Keratinocyte (primary cell): ENCODE results near the gene HOXA10.

Experiments
- EZH2 ChIP-seq: IDR thresholded peaks from one replicate; pipeline ENCODE4 v1.6.1; 2012; ENCODE audit warnings: inconsistent platforms, mild to moderate bottlenecking, low read length, moderate library complexity
- TF ChIP-seq, protein P1 (sequence below), 3 experiments: IDR thresholded peaks in 1 of 3; conservative IDR thresholded peaks in 1 of 3; optimal IDR thresholded peaks in 1 of 3; 2 replicates in 2 of 3; 3 replicates in 1 of 3; pipeline versions ENCODE3 to v1.5.1; 2011; ENCODE audit warnings: low read length in 3 of 3, mild to moderate bottlenecking in 3 of 3, moderate library complexity in 2 of 3, control low read depth in 1 of 3, inconsistent platforms in 1 of 3; ENCODE audit not compliant: insufficient read depth in 2 of 3; ENCODE audit errors: extremely low read depth in 1 of 3

DNA sequence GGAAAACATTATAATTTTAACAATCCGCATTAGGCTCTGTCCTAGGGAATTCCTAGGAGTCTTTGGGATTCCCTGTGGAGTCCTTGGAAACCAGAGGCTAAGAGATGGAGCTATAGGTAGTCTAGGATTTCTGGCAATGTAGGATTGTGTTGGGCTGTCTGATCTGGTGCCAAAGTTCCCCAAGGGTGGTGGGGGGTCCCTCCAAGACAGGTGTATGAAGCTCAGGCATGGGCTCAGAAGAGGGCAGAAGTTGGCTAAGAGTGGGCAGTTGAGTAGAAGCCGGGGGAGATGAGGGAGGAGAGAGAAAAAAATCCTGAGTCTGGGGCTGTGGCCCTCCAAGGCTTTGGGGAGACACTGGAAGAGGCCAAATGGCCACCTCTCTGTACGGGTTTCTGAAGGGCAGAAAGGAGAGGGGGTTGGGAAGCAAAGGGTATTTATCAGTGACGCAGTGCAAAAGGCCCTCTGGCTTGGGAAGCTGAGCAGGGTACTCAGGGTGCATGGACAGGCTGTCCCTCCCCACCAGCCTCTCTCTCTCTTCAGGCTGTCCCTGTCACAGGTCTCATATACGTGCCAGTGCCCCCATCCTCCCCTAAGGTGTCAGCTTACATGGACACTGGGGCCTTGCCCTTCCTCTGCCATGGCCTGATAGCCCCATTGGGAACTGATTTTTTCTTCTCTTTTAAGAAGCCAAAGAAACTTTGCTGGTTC is 27.5 kb downstream of the HOXA10 start:
- TF ChIP-seq, protein P1, sequence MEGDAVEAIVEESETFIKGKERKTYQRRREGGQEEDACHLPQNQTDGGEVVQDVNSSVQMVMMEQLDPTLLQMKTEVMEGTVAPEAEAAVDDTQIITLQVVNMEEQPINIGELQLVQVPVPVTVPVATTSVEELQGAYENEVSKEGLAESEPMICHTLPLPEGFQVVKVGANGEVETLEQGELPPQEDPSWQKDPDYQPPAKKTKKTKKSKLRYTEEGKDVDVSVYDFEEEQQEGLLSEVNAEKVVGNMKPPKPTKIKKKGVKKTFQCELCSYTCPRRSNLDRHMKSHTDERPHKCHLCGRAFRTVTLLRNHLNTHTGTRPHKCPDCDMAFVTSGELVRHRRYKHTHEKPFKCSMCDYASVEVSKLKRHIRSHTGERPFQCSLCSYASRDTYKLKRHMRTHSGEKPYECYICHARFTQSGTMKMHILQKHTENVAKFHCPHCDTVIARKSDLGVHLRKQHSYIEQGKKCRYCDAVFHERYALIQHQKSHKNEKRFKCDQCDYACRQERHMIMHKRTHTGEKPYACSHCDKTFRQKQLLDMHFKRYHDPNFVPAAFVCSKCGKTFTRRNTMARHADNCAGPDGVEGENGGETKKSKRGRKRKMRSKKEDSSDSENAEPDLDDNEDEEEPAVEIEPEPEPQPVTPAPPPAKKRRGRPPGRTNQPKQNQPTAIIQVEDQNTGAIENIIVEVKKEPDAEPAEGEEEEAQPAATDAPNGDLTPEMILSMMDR (optimal IDR thresholded peaks at IDR 0.05 in 1 of 3, IDR thresholded peaks at IDR 0.05 in 1 of 3, conservative IDR thresholded peaks at IDR 0.05 in 1 of 3; ENCODE audit: extremely low read depth in 1 of 3, insufficient read depth in 2 of 3, low read length in 3 of 3): no peak
- no peak for TF ChIP-seq EZH2
